Natural killer cell (primary cell): ENCODE data around the gene MTARC1. TPM values are rescaled to one million over a fixed set of nuclear protein-coding genes. Genes with fewer than 3 reads are reported as not detected.

Experiments
- ATAC-seq, 3 donors: fragments of 150-1000 bp in 2 of 3; fragments of 200-7000 bp in 1 of 3; cut with Tn5 transposase; 1 replicate in 1 of 3; 2 replicates in 2 of 3; pipeline ENCODE4 v1.10.0; 2021; ENCODE audit warnings: mild to moderate bottlenecking in 2 of 3, moderate library complexity in 2 of 3
- DNase-seq, 2 donors: peaks; one replicate each; pipeline versions ENCODE4 v3.0.0 to v3.0.0-alpha.2; 2013 to 2021; ENCODE audit warnings: mixed read lengths in 1 of 2
- H3K27ac ChIP-seq: one replicate; pipeline ENCODE4 v1.5.1; 2013; ENCODE audit warnings: mild to moderate bottlenecking, low read length
- H3K27me3 ChIP-seq: one replicate; pipeline ENCODE4 v1.6.1; 2013; ENCODE audit warnings: low read length; ENCODE audit not compliant: control insufficient read depth, insufficient read depth
- H3K36me3 ChIP-seq: one replicate; pipeline ENCODE4 v1.6.1; 2013; ENCODE audit warnings: low read length; ENCODE audit not compliant: control insufficient read depth, insufficient read depth
- H3K4me1 ChIP-seq: one replicate; pipeline ENCODE4 v1.6.1; 2013; ENCODE audit warnings: low read length; ENCODE audit not compliant: control insufficient read depth, insufficient read depth
- H3K4me3 ChIP-seq: one replicate; pipeline ENCODE4 v1.5.1; 2013; ENCODE audit warnings: low read length
- H3K9me3 ChIP-seq: one replicate; pipeline ENCODE4 v1.6.1; 2013; ENCODE audit warnings: low read length; ENCODE audit not compliant: control insufficient read depth, insufficient read depth
- H3K27ac Mint-ChIP-seq, 2 donors: one replicate each; pipeline ENCODE4 v1.8.0; 2022; ENCODE audit warnings: mild to moderate bottlenecking in 2 of 2, mixed read lengths in 2 of 2, moderate library complexity in 1 of 2
- H3K27me3 Mint-ChIP-seq, 2 donors: one replicate each; pipeline ENCODE4 v1.8.0; 2022; ENCODE audit warnings: low read depth in 2 of 2, mixed read lengths in 2 of 2
- H3K36me3 Mint-ChIP-seq: one replicate; pipeline ENCODE4 v1.8.0; 2022; ENCODE audit warnings: mixed read lengths
- H3K4me1 Mint-ChIP-seq, 2 donors: one replicate each; pipeline ENCODE4 v1.8.0; 2022; ENCODE audit warnings: mixed read lengths in 2 of 2
- H3K4me3 Mint-ChIP-seq: one replicate; pipeline ENCODE4 v1.8.0; 2022; ENCODE audit warnings: mild to moderate bottlenecking, moderate library complexity, mixed read lengths
- H3K9me3 Mint-ChIP-seq, 2 donors: one replicate each; pipeline ENCODE4 v1.8.0; 2022; ENCODE audit warnings: mixed read lengths in 2 of 2
- WGBS: methylation state at CpG from one replicate; pipeline ENCODE4 v1.1.7; 2013; ENCODE audit warnings: missing lambda C conversion rate; ENCODE audit not compliant: insufficient coverage; 5-methylcytosine and 5-hydroxymethylcytosine counted together
- intact Hi-C: fragments of 100-400 bp; cut with micrococcal nuclease; formaldehyde crosslinking; loops from one replicate; pipeline ENCODE4 v1.14.2; 2022
- total RNA-seq, 4 donors: library from RNA; stranded (reverse); fragments of 120-200 nt in 1 of 4; gene quantifications; one replicate each; pipeline versions ENCODE4 v1.2.3 to v1.2.4, GENCODE V29; 2013 to 2022
- TF ChIP-seq, protein P1 (sequence below): fragments of 200-600 bp; IDR thresholded peaks from one replicate; pipeline ENCODE4 v1.8.0; 2022; ENCODE audit warnings: antibody characterized with exemption

Gene MTARC1
- total RNA-seq, 3 donors from 2014 or later (not counting 1 experiment from before 2014, with no cell fraction given) = 0.52 to 2.5 TPM; not detected in 1

DNA sequence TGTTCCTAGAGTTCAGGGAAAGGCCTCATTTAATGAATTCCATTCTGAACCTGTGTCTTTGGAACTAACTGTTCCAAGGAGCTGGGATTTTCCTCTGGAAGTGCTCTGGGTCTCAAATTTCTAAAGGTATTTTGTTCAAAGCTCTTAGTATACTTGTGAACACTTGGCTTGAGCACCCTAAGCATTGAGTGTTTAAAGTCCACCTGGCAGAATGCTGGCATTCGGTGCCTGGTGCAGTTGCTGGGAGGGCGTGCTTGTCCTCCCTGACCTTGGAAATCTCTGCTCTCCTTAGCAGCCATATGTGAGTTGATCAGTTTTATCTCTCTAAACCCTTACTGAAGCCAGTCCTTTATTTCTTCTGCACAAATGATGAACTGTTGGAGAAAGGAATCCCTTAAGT is 35.6 kb upstream of the MTARC1 start:
- Histone ChIP-seq H3K27me3 (peaks cover 29% of the 10 kb centered on the region), H3K4me1 (peaks cover 10% of the 10 kb centered on the region), H3K4me3 (no peak overlapping the region), H3K9me3 (no peaks in the 10 kb centered on the region), H3K36me3 (no peaks in the 10 kb centered on the region), H3K27ac (no peak overlapping the region)
- 100% methylated on average over 2 of the region's 2 CpGs for WGBS
- Mint-ChIP-seq H3K36me3 (no peaks in the 10 kb centered on the region), H3K27ac (no peak overlapping the region), H3K9me3 (no peaks in the 10 kb centered on the region), H3K4me3 (no peak overlapping the region), H3K27me3 (peaks cover 44 to 47% of the 10 kb centered on the region in 2 donors), H3K4me1 (peaks cover 6 to 9% of the 10 kb centered on the region in 2 donors)
- DNase-seq (no peak), ATAC-seq (no peak)
- TF ChIP-seq, protein P1, sequence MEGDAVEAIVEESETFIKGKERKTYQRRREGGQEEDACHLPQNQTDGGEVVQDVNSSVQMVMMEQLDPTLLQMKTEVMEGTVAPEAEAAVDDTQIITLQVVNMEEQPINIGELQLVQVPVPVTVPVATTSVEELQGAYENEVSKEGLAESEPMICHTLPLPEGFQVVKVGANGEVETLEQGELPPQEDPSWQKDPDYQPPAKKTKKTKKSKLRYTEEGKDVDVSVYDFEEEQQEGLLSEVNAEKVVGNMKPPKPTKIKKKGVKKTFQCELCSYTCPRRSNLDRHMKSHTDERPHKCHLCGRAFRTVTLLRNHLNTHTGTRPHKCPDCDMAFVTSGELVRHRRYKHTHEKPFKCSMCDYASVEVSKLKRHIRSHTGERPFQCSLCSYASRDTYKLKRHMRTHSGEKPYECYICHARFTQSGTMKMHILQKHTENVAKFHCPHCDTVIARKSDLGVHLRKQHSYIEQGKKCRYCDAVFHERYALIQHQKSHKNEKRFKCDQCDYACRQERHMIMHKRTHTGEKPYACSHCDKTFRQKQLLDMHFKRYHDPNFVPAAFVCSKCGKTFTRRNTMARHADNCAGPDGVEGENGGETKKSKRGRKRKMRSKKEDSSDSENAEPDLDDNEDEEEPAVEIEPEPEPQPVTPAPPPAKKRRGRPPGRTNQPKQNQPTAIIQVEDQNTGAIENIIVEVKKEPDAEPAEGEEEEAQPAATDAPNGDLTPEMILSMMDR = no peak
- intact Hi-C loops = no loop called here

DNA sequence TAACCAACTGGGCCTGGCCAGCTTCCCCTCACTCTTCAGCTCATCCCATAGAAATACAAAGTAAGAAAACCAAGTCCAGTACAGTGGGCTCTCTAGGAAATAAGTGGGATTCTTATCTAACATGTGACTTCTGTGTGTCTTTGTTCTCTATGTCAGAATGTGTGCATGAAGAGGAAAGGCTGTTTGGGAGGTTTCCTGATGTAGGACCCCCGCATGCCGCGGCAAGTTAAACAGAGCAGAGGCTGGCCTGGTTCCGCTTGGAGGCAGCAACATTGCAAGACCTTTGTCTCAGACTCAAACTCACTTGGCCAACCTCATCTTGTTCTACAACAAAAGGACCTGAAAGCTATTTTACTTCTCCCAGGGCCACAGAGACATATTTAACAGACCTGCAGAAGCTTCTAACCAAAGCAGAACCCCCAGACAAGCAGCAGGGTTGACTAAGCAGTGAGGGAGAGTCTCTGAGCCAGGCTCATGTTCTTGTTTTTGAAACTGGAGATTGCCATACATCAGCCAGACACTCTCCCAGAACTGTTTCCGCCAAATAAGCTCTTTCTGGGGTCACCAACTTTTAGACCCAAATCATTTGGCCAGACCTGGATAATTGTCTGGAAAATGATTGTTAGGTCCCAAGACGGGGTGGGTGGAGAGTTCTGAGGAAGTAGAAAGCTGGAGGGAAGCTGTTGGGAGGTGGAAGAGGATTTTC is 32.3 kb upstream of the MTARC1 start:
- Histone ChIP-seq H3K4me1 (no peaks in the 10 kb centered on the region), H3K27ac (no peak overlapping the region), H3K4me3 (no peak overlapping the region), H3K9me3 (no peaks in the 10 kb centered on the region), H3K36me3 (no peaks in the 10 kb centered on the region), H3K27me3 (peaks cover 13% of the 10 kb centered on the region)
- Mint-ChIP-seq H3K27me3 (peaks cover 27 to 34% of the 10 kb centered on the region in 2 donors), H3K36me3 (no peaks in the 10 kb centered on the region), H3K9me3 (no peaks in the 10 kb centered on the region), H3K4me3 (no peak overlapping the region), H3K4me1 (no peaks in the 10 kb centered on the region), H3K27ac (no peak overlapping the region)
- 82% methylated on average over 6 of the region's 6 CpGs for WGBS
- no peak for DNase-seq
- ATAC-seq = no peak
- intact Hi-C loops = no loop called here
- TF ChIP-seq, protein P1 = no peak

DNA sequence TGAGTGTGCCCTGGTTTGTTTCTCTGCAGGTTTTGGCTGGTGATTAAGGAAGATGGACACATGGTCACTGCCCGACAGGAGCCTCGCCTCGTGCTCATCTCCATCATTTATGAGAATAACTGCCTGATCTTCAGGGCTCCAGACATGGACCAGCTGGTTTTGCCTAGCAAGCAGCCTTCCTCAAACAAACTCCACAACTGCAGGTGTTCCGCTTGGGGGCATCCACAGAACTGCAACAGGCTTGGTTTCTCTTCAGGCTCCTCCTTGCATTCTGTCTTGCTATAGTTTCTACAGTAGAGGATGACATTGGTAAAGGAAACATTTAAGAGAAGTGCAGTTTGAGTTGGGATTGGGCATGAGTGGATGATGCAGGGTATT is 31.8 kb upstream of the MTARC1 start:
- Mint-ChIP-seq H3K27me3 (peaks cover 25 to 31% of the 10 kb centered on the region in 2 donors), H3K4me3 (no peak overlapping the region), H3K27ac (no peak overlapping the region), H3K4me1 (no peaks in the 10 kb centered on the region), H3K9me3 (no peaks in the 10 kb centered on the region), H3K36me3 (no peaks in the 10 kb centered on the region)
- Histone ChIP-seq H3K36me3 (no peaks in the 10 kb centered on the region), H3K9me3 (no peaks in the 10 kb centered on the region), H3K4me1 (no peaks in the 10 kb centered on the region), H3K4me3 (no peak overlapping the region), H3K27ac (no peak overlapping the region), H3K27me3 (peaks cover 11% of the 10 kb centered on the region)
- no peak for ATAC-seq
- DNase-seq = no peak
- WGBS = 84% methylated on average over 4 of the region's 4 CpGs
- intact Hi-C loops = no loop called here
- TF ChIP-seq, protein P1 = no peak

DNA sequence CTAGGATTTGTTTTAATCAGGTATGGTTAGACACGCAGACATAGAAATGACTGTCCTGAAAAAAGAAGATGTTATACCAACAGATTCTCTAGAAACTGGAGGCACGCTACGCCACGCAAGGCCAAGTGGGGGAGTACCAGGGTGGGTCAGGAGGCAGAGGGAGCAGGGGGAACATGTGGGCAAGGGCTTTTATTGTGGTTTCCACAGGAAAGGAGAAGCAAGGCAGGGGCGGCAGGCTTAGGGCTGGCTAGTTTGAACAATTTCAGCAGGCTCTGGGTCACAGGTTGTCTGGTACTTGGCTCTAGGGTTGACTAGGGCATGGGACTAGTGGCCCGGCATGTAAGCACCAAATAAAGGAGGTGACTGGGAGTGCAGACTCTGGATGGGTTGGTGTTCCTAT is 31.4 kb upstream of the MTARC1 start:
- no peaks in the 10 kb centered on the region for H3K4me1 Mint-ChIP-seq
- ATAC-seq = no peak
- 60% methylated on average over 6 of the region's 6 CpGs for WGBS
- TF ChIP-seq, protein P1 = no peak
- intact Hi-C loops = no loop called here
- no peak overlapping the region for H3K4me3 ChIP-seq
- DNase-seq = no peak
- H3K4me3 Mint-ChIP-seq = no peak overlapping the region
- no peaks in the 10 kb centered on the region for H3K9me3 Mint-ChIP-seq
- no peak overlapping the region for H3K27ac Mint-ChIP-seq
- no peaks in the 10 kb centered on the region for H3K4me1 ChIP-seq
- H3K27me3 Mint-ChIP-seq = peaks cover 25 to 27% of the 10 kb centered on the region in 2 donors
- H3K36me3 Mint-ChIP-seq = no peaks in the 10 kb centered on the region
- no peak overlapping the region for H3K27ac ChIP-seq
- H3K9me3 ChIP-seq = no peaks in the 10 kb centered on the region
- H3K36me3 ChIP-seq = no peaks in the 10 kb centered on the region
- H3K27me3 ChIP-seq = peaks cover 7% of the 10 kb centered on the region
